ENCODE measurements around the gene MACF1. TPM values are rescaled to one million over a fixed set of nuclear protein-coding genes. Genes with fewer than 3 reads are reported as not detected.
A peak's percentile ranks its signal among the peaks of the same experiment; 100 is the strongest.

Gene MACF1
- total and polyA plus RNA-seq, 7 donors: 38.9 to 162 (median 71.4) TPM

- peaks cover 31% of the 10 kb centered on the region for H3K4me1 ChIP-seq
- no peak for TF ChIP-seq CTCF (IDR thresholded peaks at IDR 0.05)
Measured at GRCh38 chr1:39212499-39212898, 8.0 kb downstream of the MACF1 start.

GRCh38 chr1:39213511-39214002 is 9.1 kb downstream of the MACF1 start:
- intact Hi-C loops (cut with DNase I): loop anchor here in 1 of 2 donors (5.0 kb wide), 1 partner anchor 44 kb away; no protein-coding TSS in a partner anchor
- Histone ChIP-seq H3K4me1 (peaks cover 35% of the 10 kb centered on the region), H3K27me3 (ENCODE audit: insufficient read depth in 3 of 3, low read length in 2 of 3) (no peaks in the 10 kb centered on the region), H3K36me3 (ENCODE audit: insufficient read depth in 1 of 2, low read depth in 1 of 2) (no peaks in the 10 kb centered on the region), H3K4me3 (no peak overlapping the region), H3K27ac (peak overlapping the region; percentile 46), H3K9me3 (no peaks in the 10 kb centered on the region)
- 76 to 83% (median 81%) methylated on average over 7 of the region's 7 CpGs for WGBS, 3 donors
- DNase-seq (no peak), ATAC-seq (peak in 2 of 4 donors; percentile 3 to 12)
- no peak for TF ChIP-seq CTCF (IDR thresholded peaks at IDR 0.05)

More at GRCh38 chr1:39212499-39212898, 8.0 kb downstream of the MACF1 start:
- Histone ChIP-seq H3K27ac (no peak overlapping the region), H3K4me3 (no peak overlapping the region), H3K36me3 (ENCODE audit: insufficient read depth in 1 of 2, low read depth in 1 of 2) (no peaks in the 10 kb centered on the region), H3K9me3 (no peaks in the 10 kb centered on the region), H3K27me3 (ENCODE audit: insufficient read depth in 3 of 3, low read length in 2 of 3) (no peaks in the 10 kb centered on the region)
- ATAC-seq (no peak), DNase-seq (no peak)
- 95 to 97% (median 95%) methylated on average over 8 of the region's 8 CpGs for WGBS, 3 donors
- intact Hi-C loops (cut with DNase I): loop anchor here in 1 of 2 donors (5.0 kb wide), 1 partner anchor 45 kb away; no protein-coding TSS in a partner anchor

- intact Hi-C loops (cut with DNase I): loop anchor here in 1 of 2 donors (5.0 kb wide), 1 partner anchor 43 kb away; no protein-coding TSS in a partner anchor
- Histone ChIP-seq H3K27ac (peak overlapping the region; percentile 46), H3K4me1 (peaks cover 36% of the 10 kb centered on the region), H3K36me3 (ENCODE audit: insufficient read depth in 1 of 2, low read depth in 1 of 2) (no peaks in the 10 kb centered on the region), H3K9me3 (no peaks in the 10 kb centered on the region), H3K27me3 (ENCODE audit: insufficient read depth in 3 of 3, low read length in 2 of 3) (no peaks in the 10 kb centered on the region), H3K4me3 (no peak overlapping the region)
- DNase-seq: no peak
- peak; percentile 34 to 57 (median 43) for ATAC-seq
- TF ChIP-seq CTCF (IDR thresholded peaks at IDR 0.05): no peak
- 32 to 39% (median 39%) methylated on average over 7 of the region's 7 CpGs for WGBS, 3 donors
Measured at GRCh38 chr1:39214021-39214713, 9.7 kb downstream of the MACF1 start.

- DNase-seq (no peak), ATAC-seq (peak; percentile 3 to 45 (median 35))
- no peak for TF ChIP-seq CTCF (IDR thresholded peaks at IDR 0.05)
- 18 to 38% (median 23%) methylated on average over 1 of the region's 1 CpG for WGBS, 3 donors
- H3K36me3 ChIP-seq (ENCODE audit: insufficient read depth in 1 of 2, low read depth in 1 of 2): no peaks in the 10 kb centered on the region
- H3K4me3 ChIP-seq: no peak overlapping the region
- H3K9me3 ChIP-seq: no peaks in the 10 kb centered on the region
- H3K27me3 ChIP-seq (ENCODE audit: insufficient read depth in 3 of 3, low read length in 2 of 3): no peaks in the 10 kb centered on the region
- intact Hi-C loops (cut with DNase I): loop anchor here in 1 of 2 donors (5.0 kb wide), 1 partner anchor 43 kb away; no protein-coding TSS in a partner anchor
- peaks cover 36% of the 10 kb centered on the region for H3K4me1 ChIP-seq
- peak overlapping the region; percentile 46 for H3K27ac ChIP-seq
Measured at GRCh38 chr1:39214714-39214997, 10.2 kb downstream of the MACF1 start.
